ENCODE data around the gene ZNF778.
"Not testable (repeated sequence)": the region's sequence is repeated elsewhere in the genome, so short reads cannot be mapped to it uniquely, and the experiment has no call there.

ZNF778 gene

GRCh38 chr16:89257281-89257731 is 39.8 kb downstream of the ZNF778 start:
- no peak for DNase-seq (ENCODE audit: low spot score)

GRCh38 chr16:89257757-89258465 is 40.4 kb downstream of the ZNF778 start:
- DNase-seq (ENCODE audit: low spot score) = no peak

DNA sequence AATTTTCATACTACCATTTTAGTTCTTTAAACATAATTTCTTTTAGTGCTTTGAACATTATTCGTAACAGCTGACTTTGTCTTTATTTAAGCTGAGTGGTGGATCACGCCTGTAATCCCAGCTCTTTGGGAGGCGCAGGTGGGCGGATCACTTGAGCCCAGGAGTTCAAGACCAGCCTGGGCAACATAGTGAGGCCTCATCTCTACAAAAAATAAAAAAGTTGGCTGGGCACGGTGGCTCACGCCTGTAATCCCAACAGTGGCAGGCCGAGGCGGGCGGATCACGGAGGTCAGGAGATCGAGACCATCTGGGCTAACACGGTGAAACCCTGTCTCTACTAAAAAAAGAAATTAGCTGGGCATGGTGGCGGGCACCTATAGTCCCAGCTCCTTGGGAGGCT is 42.4 kb downstream of the ZNF778 start:
- DNase-seq (ENCODE audit: low spot score) = not testable (repeated sequence)

GRCh38 chr16:89261691-89262563 is 44.4 kb downstream of the ZNF778 start:
- DNase-seq (ENCODE audit: low spot score) = no peak

DNA sequence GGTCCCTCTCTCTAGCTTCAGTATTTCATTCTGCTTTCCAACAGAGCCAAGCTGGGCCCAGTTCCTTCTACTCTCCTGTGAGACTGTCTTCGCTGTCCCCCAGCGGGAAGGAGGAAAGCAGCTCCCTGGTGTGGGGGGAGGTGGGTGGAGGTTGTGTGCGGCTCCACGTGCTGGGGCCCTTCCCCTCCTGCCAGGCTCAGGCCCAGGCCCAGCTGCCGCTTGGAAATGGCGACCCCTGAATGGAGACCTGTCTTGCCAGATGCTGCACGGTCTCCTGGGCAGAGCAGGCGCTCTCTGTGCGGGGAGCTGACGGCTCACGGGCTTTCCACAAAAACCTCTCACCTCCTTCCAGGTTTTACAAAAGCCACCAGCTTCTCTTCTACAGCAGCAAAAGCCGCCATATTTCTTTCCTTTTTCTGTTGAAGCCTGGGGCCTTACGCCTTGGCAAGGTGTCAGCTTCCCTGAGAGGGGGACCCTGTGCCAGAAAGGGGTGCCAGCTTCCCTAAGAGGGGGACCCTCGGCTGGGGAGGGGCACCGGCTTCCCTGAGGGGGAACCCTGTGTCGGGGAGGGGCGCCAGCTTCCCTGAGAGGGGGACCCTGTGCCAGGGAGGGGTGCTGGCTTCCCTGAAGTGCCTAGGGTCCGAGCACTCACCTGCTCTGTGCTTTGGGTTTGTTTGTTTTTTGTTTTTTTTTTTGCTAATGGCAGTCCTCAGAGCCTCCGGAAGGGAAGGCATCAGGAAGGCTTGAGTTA is 47.5 kb downstream of the ZNF778 start:
- no peak for DNase-seq (ENCODE audit: low spot score)

DNA sequence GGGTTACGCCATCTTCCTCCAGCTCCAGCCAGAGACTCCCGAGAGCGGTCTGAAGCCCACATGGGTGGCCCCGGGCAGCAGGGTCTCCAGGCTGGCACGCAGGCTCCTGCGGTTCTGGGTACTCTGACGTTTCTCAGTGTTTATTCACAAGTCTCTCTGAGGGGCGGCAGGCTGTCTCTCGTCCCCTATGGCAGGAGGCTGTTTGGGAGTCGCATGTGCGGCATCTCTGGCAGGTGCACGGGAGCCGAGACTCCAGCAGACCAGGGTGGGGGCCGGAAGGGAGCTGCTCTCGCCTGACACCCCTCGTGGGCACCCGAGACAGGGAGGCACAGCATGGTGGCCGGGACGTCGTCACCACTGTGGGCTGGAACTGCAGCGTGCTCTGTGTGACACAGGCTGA is 48.1 kb downstream of the ZNF778 start:
- no peak for DNase-seq (ENCODE audit: low spot score)

DNA sequence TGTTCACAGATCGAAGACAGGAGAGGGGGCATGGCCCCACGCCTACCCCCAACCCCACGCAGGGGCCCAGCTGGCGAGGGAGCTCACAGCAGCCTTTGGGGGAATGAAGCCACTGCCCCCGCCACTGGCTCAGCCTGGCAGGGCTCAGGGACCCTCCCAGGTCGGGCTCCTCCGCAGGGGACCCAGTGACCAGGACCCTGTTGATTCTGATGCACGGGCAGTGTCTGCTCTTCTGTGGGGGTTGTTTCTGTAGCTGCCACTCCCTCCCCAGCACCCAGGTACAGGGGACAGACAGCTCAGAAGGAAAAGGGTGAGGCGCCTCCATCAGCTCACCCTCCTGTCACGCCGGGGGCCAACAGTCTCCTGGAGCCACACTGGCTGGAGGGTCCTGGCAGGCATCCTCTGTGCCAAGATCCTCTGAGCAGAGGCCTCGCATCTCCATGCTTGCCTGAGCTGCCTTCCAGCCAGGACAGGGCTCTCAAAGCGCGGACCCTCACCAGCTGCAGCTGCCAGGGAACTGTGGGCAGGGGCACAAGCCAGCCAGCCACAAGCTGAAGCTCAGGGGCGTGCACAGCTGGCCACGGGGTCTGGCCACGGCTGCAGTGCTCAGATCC is 49.1 kb downstream of the ZNF778 start:
- DNase-seq (ENCODE audit: low spot score) = no peak

GRCh38 chr16:89267746-89268145 is 50.2 kb downstream of the ZNF778 start:
- not testable (repeated sequence) for DNase-seq (ENCODE audit: low spot score)

DNA sequence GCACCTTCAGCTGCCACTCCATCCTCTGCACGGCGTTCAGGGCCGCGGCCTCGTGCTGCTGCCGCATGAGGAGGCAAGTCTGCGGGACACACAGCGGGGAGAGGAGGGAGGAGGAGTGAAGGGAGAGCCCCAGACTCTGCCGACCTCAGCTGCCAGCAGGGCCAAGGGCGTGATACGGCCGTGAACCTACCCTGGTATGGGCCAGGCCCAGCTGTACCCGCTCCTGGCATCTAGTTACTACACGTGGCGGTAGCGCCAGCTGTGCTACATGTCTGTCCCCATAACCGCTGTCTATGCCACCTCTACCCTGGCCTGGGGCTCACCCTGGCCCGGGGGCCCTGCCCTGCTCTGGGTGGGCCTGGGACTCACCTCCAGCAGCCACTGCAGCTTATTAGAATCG is 51.1 kb downstream of the ZNF778 start:
- DNase-seq (ENCODE audit: low spot score) = no peak

DNA sequence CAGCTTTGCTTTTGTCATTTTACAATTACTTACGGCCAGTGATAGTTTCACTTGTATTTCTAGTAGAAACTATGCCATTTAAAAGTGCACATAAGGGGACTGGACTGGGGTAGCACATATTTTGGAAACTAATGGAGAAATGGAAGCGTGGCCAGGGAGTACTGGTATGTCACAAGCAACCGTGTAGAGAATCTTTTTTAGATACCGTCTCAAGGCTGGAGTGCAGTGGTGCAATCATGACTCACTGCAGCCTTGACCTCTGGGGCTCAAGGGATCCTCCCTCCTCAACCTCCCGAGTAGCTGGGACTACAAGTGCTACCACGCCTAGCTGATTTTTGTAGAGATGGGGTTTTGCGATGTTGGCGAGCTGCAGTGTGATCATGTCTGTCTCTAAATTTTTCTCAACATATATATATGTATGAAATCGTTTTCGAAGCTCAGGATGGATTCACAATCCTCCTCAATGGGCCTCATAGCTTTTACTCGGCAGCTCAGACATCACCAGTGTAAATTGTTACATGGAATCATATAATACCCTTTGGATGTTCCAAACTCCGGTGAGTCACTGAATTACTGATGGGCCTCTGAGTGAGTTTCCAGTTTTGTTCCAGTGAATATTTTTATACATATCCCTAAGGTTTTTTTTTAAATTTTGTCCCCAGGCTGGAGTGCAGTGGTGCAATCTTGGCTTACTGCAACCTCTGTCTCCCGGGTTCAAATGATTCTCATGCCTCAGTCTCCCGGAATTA is 51.7 kb downstream of the ZNF778 start:
- DNase-seq (ENCODE audit: low spot score) = no peak

- DNase-seq (ENCODE audit: low spot score) = no peak
These were observed 52.5 kb downstream of the ZNF778 start for GRCh38 chr16:89269805-89270665.

DNA sequence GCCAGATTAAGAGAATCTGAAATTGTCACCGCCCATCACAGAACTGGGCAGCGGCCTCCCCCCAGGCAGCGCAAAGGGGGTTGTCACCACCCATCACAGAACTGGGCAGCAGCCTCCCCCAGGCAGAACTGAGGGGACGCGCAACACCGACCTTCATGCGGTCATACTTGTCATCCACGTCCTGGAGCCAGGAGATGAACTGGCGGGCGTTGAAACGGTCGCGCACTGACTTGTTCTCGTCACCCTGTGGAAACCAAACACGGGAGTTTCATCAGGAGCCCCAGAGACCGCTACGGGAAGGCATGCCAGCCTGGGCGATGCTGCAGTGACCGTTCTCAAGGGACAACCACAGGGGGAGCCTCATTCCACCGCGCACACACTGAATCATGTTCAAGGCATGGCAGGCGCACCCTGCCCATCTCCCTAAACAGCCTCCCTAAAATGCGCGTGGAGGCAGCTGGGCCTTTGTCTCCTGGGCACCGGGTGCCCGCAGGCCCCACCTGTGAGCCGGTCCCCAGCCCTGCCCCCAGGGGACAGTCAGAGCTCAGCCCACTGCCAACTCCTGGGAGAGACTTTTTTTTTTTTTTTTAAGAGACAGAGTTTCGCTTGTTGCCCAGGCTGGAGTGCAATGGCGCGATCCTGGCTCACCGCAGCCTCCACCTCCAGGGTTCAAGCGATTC is 53.3 kb downstream of the ZNF778 start:
- DNase-seq (ENCODE audit: low spot score) = no peak

- DNase-seq (ENCODE audit: low spot score) = no peak
These were observed 55.1 kb downstream of the ZNF778 start for GRCh38 chr16:89272631-89273030.

DNA sequence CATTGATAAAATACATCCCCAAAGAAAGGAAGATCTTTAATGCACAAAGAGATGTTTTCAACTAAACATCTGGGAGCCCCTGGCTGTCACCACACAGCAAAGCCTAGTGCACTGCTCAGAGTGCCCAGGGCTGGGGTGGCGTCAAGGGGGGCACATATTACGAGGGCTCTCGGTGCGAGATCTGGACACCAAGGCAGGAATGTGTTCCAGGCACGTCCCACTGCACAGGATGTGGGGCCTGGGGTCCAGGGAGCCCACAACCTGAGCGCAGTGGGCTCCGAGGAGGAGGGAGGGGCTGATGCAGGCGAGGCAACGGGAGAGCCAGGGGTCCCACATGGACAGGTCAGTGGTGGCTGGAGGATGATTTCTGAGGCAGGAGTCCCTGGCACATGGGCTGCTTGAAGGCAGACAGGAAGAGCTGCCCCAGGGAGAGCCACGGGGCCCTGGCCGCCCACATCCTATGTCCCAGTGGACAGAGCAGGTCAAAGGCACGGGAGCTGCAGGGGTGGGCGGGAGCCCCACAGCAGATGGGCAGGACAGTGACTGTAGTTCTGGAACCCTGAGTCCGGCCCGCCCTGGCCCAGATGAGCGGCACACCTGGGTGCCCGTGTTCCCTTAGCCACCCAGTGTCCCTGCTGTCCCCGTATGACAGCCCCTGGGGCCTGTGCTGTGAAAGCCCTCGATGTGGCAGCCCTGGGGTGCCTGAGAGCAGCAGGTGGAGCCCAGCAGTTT is 56.4 kb downstream of the ZNF778 start:
- DNase-seq (ENCODE audit: low spot score) = no peak

- DNase-seq (ENCODE audit: low spot score) = no peak
These were observed 57.2 kb downstream of the ZNF778 start for GRCh38 chr16:89274561-89275283.

GRCh38 chr16:89275284-89275584 is 57.7 kb downstream of the ZNF778 start:
- DNase-seq (ENCODE audit: low spot score) = no peak

DNA sequence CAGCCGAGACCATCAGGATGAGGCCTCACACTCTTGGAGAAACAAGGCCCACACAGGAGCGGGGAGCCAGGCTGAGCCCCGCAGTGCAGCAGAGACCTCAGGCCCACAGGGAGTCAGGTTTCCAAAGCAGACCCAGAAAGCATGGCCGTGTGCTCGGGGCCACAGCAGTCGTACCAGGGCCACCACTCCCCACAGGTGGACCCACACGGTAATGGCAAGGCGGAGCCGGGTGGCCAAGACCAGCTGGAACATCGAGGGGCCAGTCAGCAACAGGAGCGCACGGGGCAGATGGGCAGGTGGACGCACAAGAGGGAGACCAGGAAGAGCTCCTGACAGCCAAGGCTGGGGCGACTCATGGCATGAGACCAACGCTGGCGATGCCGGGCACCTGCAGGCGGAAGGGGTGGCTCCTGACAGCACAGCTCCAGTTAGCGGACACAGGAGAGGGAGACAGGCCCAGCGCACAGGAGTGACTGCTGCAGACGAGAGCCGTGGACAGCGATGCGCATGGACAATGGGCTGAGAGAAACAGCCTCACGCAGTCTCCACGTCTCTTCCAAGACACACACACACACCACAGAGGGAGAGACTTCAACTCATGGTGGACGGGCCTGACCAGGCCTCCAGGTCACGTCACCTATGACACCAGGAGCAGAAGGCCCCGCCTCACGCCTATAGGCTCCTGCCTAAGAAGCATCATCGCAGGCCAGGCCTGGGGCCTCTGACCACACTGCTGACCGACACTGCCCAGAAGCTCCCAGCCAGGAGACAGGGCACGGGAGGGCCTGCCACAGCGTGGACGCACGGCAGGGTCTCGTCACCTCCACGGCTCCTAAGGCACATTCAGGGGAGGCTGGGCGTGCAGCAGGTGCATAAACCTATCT is 58.6 kb downstream of the ZNF778 start:
- DNase-seq (ENCODE audit: low spot score) = no peak

DNA sequence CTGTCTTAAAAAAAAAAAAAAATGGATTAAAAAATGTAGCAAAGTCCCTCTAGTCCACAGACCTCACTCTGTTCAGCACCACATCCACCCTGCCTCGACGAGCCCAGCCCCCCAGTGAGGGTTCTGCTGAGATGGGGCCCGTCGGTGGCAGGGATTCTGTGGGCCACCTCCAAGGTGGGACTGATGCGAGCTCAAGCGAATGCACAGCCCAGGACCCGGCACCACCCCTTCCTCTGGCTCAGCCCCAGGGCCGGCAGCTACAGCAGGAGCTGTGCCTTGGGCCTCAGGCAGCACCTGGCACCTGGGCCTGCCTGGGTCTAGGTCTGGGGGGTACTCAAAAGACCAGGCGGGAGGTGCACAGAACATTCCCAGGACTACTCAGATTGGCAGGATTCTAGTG is 59.5 kb downstream of the ZNF778 start:
- DNase-seq (ENCODE audit: low spot score) = no peak
